MM.1S (cell line): Measurements from ENCODE around the gene CAPN15.

Experiments
- DNase-seq: peaks from one replicate; pipeline ENCODE4 v3.0.0-alpha.2; 2015
- H2AFZ ChIP-seq: fragments of 300-600 bp; sonication (generic); 2 replicates; pipeline ENCODE4 v1.6.0; 2016; ENCODE audit warnings: antibody characterized with exemption, low read length
- H3F3A ChIP-seq: fragments of 300-600 bp; sonication (generic); 2 replicates; pipeline ENCODE4 v1.6.1; 2016; ENCODE audit warnings: mild to moderate bottlenecking, antibody characterized with exemption, low read length, moderate library complexity, mixed read lengths; ENCODE audit not compliant: insufficient read depth
- H3K27ac ChIP-seq: fragments of 300-600 bp; sonication (generic); 2 replicates; pipeline ENCODE4 v1.5.1; 2016; ENCODE audit warnings: mild to moderate bottlenecking, low read length
- H3K27me3 ChIP-seq: fragments of 300-600 bp; sonication (generic); replicated peaks from 2 replicates; pipeline ENCODE4 v1.6.0; 2016; ENCODE audit warnings: low read length; ENCODE audit not compliant: insufficient read depth
- H3K36me3 ChIP-seq: fragments of 300-600 bp; sonication (generic); replicated peaks from 2 replicates; pipeline ENCODE4 v1.6.1; 2016; ENCODE audit warnings: mild to moderate bottlenecking, low read length, mixed read lengths; ENCODE audit not compliant: insufficient read depth
- H3K4me1 ChIP-seq: fragments of 300-600 bp; sonication (generic); 2 replicates; pipeline ENCODE4 v1.6.1; 2016; ENCODE audit warnings: low read length, mixed read lengths
- H3K4me2 ChIP-seq: fragments of 300-600 bp; sonication (generic); 2 replicates; pipeline ENCODE4 v1.6.0; 2016; ENCODE audit warnings: low read depth, low read length
- H3K4me3 ChIP-seq: fragments of 300-600 bp; sonication (generic); 2 replicates; pipeline ENCODE4 v1.5.1; 2016; ENCODE audit warnings: low read length, mixed read lengths
- H3K79me2 ChIP-seq: fragments of 300-600 bp; sonication (generic); 2 replicates; pipeline ENCODE4 v1.6.1; 2016; ENCODE audit warnings: mixed run types, low read length, mixed read lengths
- H3K9ac ChIP-seq: fragments of 300-600 bp; sonication (generic); 2 replicates; pipeline ENCODE4 v1.6.1; 2016; ENCODE audit warnings: low read length, mixed read lengths
- H3K9me2 ChIP-seq: fragments of 300-600 bp; sonication (generic); replicated peaks from 2 replicates; pipeline ENCODE4 v1.6.1; 2016; ENCODE audit warnings: mild to moderate bottlenecking, low read length, mixed read lengths; ENCODE audit not compliant: insufficient read depth
- H3K9me3 ChIP-seq: fragments of 300-600 bp; sonication (generic); replicated peaks from 2 replicates; pipeline ENCODE4 v1.6.1; 2016; ENCODE audit warnings: mild to moderate bottlenecking, low read length, mixed read lengths; ENCODE audit not compliant: insufficient read depth
- H4K20me1 ChIP-seq: fragments of 300-600 bp; sonication (generic); 2 replicates; pipeline ENCODE4 v1.6.1; 2016; ENCODE audit warnings: mild to moderate bottlenecking, low read length, moderate library complexity, mixed read lengths; ENCODE audit not compliant: insufficient read depth
- EZH2 ChIP-seq: fragments of 300-600 bp; sonication (generic); optimal IDR thresholded peaks from 2 replicates; pipeline ENCODE3; 2017; ENCODE audit warnings: low read depth, mild to moderate bottlenecking, antibody characterized with exemption, low read length, mixed read lengths
- EZH2phosphoT487 ChIP-seq: fragments of 300-600 bp; sonication (generic); IDR thresholded peaks from 2 replicates; pipeline ENCODE4 v1.6.1; 2018; ENCODE audit warnings: antibody characterized with exemption, low read length
- TF ChIP-seq, protein P1 (sequence below): fragments of 300-600 bp; sonication (generic); IDR thresholded peaks from 2 replicates; pipeline ENCODE4 v1.5.1; 2016; ENCODE audit warnings: antibody characterized with exemption, low read length, mixed read lengths

Gene CAPN15

DNA sequence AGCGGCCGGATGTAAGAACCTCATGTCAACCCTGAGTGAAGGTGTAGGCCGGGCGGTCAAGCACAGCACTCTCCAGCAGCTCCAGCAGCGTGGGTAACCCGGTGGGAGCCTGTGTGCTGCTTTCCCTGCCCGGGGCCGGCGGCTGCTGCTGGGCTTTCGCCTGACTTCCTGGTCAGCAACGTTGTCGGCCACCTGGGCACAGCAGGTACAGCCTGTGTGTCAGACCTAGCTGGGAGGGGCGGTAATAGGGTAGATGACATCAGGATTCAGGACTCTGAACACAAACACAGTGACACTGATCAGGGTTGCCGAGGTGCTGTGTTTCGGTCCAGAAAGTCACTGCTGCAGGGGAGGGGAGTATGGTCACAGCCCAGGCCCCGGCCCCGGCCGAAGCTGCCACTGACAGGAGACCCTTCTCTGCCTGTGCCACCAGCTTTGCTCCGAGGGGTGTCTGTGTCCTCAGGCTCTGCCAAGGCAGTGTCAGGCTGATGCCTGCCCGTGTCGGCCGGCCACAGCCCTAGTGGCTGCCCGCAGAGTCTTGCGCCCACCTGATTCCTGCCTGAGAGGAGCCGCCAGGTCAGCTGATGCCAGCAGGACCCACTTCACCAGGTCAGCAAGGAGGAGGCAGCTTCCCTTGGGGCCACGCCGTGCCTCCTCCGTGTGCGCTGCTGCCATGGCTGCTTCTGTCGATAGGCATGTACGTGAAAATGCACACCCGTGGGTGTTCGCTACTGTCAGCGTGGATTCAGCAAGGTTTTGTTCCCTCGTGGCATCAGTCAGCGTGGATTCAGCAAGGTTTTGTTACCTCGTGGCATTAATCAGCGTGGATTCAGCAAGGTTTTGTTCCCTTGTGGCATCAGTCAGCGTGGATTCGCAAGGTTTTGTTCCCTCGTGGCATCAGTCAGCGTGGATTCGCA is 71.6 kb downstream of the CAPN15 start:
- no peak overlapping the region for H2AFZ ChIP-seq
- DNase-seq = no peak

DNA sequence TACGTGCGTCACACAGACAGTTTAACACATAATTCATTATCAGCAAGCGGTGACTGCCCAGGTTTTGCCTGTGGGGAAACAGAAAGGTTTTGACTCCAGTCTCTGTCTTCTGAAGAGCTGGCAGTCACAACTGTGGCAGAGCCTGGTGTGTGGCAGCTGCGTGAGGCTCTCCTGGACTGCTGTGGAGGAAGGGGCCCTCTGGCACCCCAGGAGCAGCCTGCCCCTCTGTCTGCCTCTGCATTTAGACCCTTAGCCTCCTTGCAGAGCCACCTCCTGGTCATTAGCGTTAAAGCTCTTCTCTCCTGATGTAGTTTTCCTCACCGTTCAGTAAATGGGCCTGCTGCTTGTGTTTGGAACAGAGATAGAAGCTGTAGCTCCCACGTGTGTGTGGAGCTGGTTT is 73.3 kb downstream of the CAPN15 start:
- no peak for DNase-seq
- Histone ChIP-seq H4K20me1 (no peaks in the 10 kb centered on the region), H3K9ac (no peak overlapping the region), H3K27me3 (no peaks in the 10 kb centered on the region), H3K4me1 (no peaks in the 10 kb centered on the region), H3K9me2 (no peaks in the 10 kb centered on the region), H3K79me2 (peaks cover 60% of the 10 kb centered on the region), H3K4me3 (no peak overlapping the region), H3F3A (no peaks in the 10 kb centered on the region), H3K27ac (no peak overlapping the region), H3K4me2 (no peak overlapping the region), H3K9me3 (no peaks in the 10 kb centered on the region), H2AFZ (no peak overlapping the region), H3K36me3 (no peaks in the 10 kb centered on the region)
- TF ChIP-seq EZH2 (no peak), EZH2phosphoT487 (no peak)
- TF ChIP-seq, protein P1, sequence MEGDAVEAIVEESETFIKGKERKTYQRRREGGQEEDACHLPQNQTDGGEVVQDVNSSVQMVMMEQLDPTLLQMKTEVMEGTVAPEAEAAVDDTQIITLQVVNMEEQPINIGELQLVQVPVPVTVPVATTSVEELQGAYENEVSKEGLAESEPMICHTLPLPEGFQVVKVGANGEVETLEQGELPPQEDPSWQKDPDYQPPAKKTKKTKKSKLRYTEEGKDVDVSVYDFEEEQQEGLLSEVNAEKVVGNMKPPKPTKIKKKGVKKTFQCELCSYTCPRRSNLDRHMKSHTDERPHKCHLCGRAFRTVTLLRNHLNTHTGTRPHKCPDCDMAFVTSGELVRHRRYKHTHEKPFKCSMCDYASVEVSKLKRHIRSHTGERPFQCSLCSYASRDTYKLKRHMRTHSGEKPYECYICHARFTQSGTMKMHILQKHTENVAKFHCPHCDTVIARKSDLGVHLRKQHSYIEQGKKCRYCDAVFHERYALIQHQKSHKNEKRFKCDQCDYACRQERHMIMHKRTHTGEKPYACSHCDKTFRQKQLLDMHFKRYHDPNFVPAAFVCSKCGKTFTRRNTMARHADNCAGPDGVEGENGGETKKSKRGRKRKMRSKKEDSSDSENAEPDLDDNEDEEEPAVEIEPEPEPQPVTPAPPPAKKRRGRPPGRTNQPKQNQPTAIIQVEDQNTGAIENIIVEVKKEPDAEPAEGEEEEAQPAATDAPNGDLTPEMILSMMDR = no peak

More for the DNA sequence above, 71.6 kb downstream of the CAPN15 start:
- Histone ChIP-seq H3K27me3 (no peaks in the 10 kb centered on the region), H3K9me3 (no peaks in the 10 kb centered on the region), H3K36me3 (no peaks in the 10 kb centered on the region), H3K4me1 (no peaks in the 10 kb centered on the region), H4K20me1 (no peaks in the 10 kb centered on the region), H3K9me2 (no peaks in the 10 kb centered on the region), H3K79me2 (peaks cover 58% of the 10 kb centered on the region), H3F3A (no peaks in the 10 kb centered on the region), H3K4me3 (no peak overlapping the region), H3K9ac (no peak overlapping the region), H3K4me2 (no peak overlapping the region), H3K27ac (no peak overlapping the region)
- TF ChIP-seq, protein P1 = no peak
- TF ChIP-seq EZH2 = no peak
- TF ChIP-seq EZH2phosphoT487 = no peak

DNA sequence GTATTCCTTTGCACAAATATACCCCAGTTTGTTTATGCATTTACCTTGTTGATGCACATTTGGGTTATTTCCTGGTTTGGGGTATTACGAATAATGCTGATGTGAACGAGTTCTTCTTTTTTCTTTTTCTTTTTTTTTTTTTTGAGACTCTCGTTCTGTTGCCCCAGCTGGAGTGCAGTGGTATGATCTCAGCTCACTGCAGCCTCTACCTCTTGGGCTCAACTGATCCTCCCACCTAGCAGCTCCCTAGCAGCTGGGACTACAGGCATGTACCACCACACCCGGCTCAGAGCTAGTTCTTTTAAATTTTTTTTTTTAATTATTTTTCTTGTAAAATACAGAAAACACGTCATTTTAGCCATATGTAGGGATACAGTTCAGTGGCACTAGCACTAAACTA is 76.4 kb downstream of the CAPN15 start:
- H3K9me2 ChIP-seq = no peaks in the 10 kb centered on the region
- H3K79me2 ChIP-seq = peaks cover 46% of the 10 kb centered on the region
- no peaks in the 10 kb centered on the region for H3K4me1 ChIP-seq
- no peaks in the 10 kb centered on the region for H4K20me1 ChIP-seq
- no peak overlapping the region for H3K27ac ChIP-seq
- no peak for DNase-seq
- no peak overlapping the region for H3K9ac ChIP-seq
- no peaks in the 10 kb centered on the region for H3K27me3 ChIP-seq
- TF ChIP-seq EZH2 (no peak), EZH2phosphoT487 (no peak)
- TF ChIP-seq, protein P1 = no peak
- H3K36me3 ChIP-seq = no peaks in the 10 kb centered on the region
- no peaks in the 10 kb centered on the region for H3F3A ChIP-seq
- no peaks in the 10 kb centered on the region for H3K9me3 ChIP-seq
- H3K4me2 ChIP-seq = no peak overlapping the region
- H3K4me3 ChIP-seq = no peak overlapping the region
- no peak overlapping the region for H2AFZ ChIP-seq
